Measurements from ENCODE around the gene NUDCD3.

DNA sequence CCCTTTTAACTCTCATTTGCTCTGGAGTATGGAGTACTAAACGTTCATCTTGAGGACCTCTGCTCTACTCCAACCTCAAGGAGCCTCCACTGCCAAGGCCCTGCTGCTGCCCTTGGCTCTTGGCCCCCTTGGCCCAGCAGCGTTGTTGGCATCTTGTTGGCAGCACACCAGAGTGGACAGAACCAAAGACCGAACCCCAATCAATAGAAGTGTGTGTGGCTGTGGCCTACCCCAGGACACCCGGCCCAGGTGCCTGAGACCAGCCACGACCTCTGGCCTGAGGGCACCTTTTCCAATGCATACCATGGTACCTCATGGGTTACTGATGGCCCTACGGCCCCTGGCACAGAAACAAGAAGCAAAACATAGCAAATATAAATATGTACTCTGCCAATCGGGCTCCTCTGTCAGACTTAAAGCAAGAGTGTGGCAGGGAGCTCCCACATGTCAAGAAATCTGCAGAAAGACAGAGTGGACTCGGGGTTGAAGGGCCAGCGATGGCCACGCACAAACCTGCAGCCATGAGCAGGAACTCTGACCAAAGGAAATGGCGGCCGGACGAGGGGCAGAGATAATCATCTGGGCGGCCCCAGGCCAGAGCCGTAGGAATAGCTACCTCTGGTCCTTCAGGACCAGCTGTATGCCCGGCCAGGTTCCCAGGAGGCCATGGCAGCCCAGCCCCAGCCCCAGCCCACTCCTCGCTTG is 47.8 kb upstream of the NUDCD3 start:
- TF ChIP-seq, protein P1, sequence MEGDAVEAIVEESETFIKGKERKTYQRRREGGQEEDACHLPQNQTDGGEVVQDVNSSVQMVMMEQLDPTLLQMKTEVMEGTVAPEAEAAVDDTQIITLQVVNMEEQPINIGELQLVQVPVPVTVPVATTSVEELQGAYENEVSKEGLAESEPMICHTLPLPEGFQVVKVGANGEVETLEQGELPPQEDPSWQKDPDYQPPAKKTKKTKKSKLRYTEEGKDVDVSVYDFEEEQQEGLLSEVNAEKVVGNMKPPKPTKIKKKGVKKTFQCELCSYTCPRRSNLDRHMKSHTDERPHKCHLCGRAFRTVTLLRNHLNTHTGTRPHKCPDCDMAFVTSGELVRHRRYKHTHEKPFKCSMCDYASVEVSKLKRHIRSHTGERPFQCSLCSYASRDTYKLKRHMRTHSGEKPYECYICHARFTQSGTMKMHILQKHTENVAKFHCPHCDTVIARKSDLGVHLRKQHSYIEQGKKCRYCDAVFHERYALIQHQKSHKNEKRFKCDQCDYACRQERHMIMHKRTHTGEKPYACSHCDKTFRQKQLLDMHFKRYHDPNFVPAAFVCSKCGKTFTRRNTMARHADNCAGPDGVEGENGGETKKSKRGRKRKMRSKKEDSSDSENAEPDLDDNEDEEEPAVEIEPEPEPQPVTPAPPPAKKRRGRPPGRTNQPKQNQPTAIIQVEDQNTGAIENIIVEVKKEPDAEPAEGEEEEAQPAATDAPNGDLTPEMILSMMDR (conservative IDR thresholded peaks at IDR 0.05; ENCODE audit: low read depth, low read length), result no peak
- no peak for TF ChIP-seq EZH2phosphoT487 (IDR thresholded peaks at IDR 0.05; ENCODE audit: borderline replicate concordance, low read length)
- no peak for TF ChIP-seq EZH2 (IDR thresholded peaks at IDR 0.05; ENCODE audit: low read length, unreplicated experiment)

Data from PC-3 (cell line).